K562 (cell line): ENCODE data around the gene TRERF1. TPM values are rescaled to one million over a fixed set of nuclear protein-coding genes. Genes with fewer than 3 reads are reported as not detected.

Source experiments
- ATAC-seq: fragments of 200-7000 bp; cut with Tn5 transposase; 3 replicates; pipeline ENCODE4 v1.9.1; 2020; ENCODE audit warnings: moderate library complexity
- BruUV-seq: library from RNA; stranded (reverse); fragments of 400-500 nt; replicated peaks from 2 replicates; lab custom pipeline; 2021; lab: Mats Ljungman, UMichigan
- CTCF ChIA-PET: fragments of 300-600 bp; formaldehyde crosslinking; extraction: SDS; loops from one replicate; lab custom pipeline; 2021; ENCODE audit warnings: low intra/inter-chr PET ratio; lab: Yijun Ruan, JAX
- POLR2A ChIA-PET: fragments of 300-600, 350-650 bp; sonication (Branson Sonifier 250); formaldehyde crosslinking; extraction: SDS; loops from one replicate; lab custom pipeline; 2021; ENCODE audit warnings: antibody characterized with exemption, inconsistent platforms; lab: Yijun Ruan, JAX
- DNase-seq, 4 experiments: peaks; one replicate each; pipeline versions ENCODE4 v3.0.0 to v3.0.0-alpha.2; 2011 to 2018; ENCODE audit warnings: low spot score in 3 of 4, mixed read lengths in 3 of 4; ENCODE audit errors: extremely low read depth in 1 of 4
- FAIRE-seq: peaks from 2 replicates; lab custom pipeline; 2011; peaks lifted over from hg19 to GRCh38; lab: Jason Lieb, UNC
- H2AFZ ChIP-seq: 2 replicates; pipeline ENCODE4 v1.6.0; 2011; ENCODE audit warnings: low read depth, low read length, control low read depth, inconsistent platforms
- H3K27ac ChIP-seq: fragments of 200-600 bp; 3 replicates; pipeline ENCODE4 v1.8.0; 2011; ENCODE audit warnings: low read depth, mild to moderate bottlenecking, control low read depth, inconsistent platforms, low read length, moderate library complexity, mixed read lengths; ENCODE audit errors: extremely low read depth
- H3K27me3 ChIP-seq, 2 experiments: fragments of 300-600 bp in 1 of 2; 2 replicates in 1 of 2; 3 replicates in 1 of 2; pipeline versions ENCODE4 v1.6.0 to v1.8.0; 2011; ENCODE audit warnings: inconsistent platforms in 2 of 2, low read length in 2 of 2, mild to moderate bottlenecking in 1 of 2, mixed read lengths in 1 of 2, moderate library complexity in 1 of 2; ENCODE audit not compliant: control insufficient read depth in 2 of 2, insufficient read depth in 2 of 2
- H3K36me3 ChIP-seq: fragments of 300-600 bp; 3 replicates; pipeline ENCODE4 v1.8.0; 2011; ENCODE audit warnings: mild to moderate bottlenecking, low read length, inconsistent platforms; ENCODE audit not compliant: control insufficient read depth, insufficient read depth
- H3K4me1 ChIP-seq, 2 experiments: fragments of 200-600 bp in 1 of 2; replicated peaks in 1 of 2; 2 replicates in 1 of 2; 3 replicates in 1 of 2; pipeline versions ENCODE4 v1.5.1 to v1.8.0; 2011; ENCODE audit warnings: inconsistent platforms in 2 of 2, low read length in 2 of 2, mild to moderate bottlenecking in 1 of 2, mixed read lengths in 1 of 2, moderate library complexity in 1 of 2; ENCODE audit not compliant: control insufficient read depth in 2 of 2, insufficient read depth in 2 of 2
- H3K4me2 ChIP-seq: 2 replicates; pipeline ENCODE4 v1.6.1; 2011; ENCODE audit warnings: low read length, control low read depth, inconsistent platforms, mixed read lengths; ENCODE audit not compliant: insufficient read depth
- H3K4me3 ChIP-seq: fragments of 200-600 bp; sonication (generic), shearing (Covaris generic); 2 replicates; pipeline ENCODE4 v1.5.1; 2016; ENCODE audit warnings: control low read depth, inconsistent platforms
- H3K79me2 ChIP-seq: fragments of 200-600 bp; 3 replicates; pipeline ENCODE4 v1.8.0; 2011; ENCODE audit warnings: low read length, inconsistent platforms; ENCODE audit not compliant: control insufficient read depth, insufficient read depth
- H3K9ac ChIP-seq, 2 experiments: 2 replicates each; pipeline versions ENCODE4 v1.6.0 to v1.6.1; 2011; ENCODE audit warnings: low read depth in 2 of 2, low read length in 2 of 2, control low read depth in 1 of 2, inconsistent platforms in 1 of 2, mild to moderate bottlenecking in 1 of 2, mixed read lengths in 1 of 2; ENCODE audit not compliant: insufficient read depth in 1 of 2
- H3K9me1 ChIP-seq: one replicate; pipeline ENCODE4 v1.6.0; 2011; ENCODE audit warnings: inconsistent platforms, mild to moderate bottlenecking, low read length, moderate library complexity; ENCODE audit not compliant: control insufficient read depth, insufficient read depth
- H3K9me3 ChIP-seq: replicated peaks from 2 replicates; pipeline ENCODE4 v1.5.1; 2011; ENCODE audit warnings: low read depth, low read length, inconsistent platforms; ENCODE audit not compliant: control insufficient read depth, insufficient read depth
- H4K20me1 ChIP-seq: replicated peaks from 2 replicates; pipeline ENCODE4 v1.6.1; 2011; ENCODE audit warnings: low read length, inconsistent platforms, mixed read lengths; ENCODE audit not compliant: control insufficient read depth, insufficient read depth
- CREB3L1 ChIP-seq: fragments of 450-650 bp; IDR thresholded peaks from 2 replicates; pipeline ENCODE4 v1.6.1; 2014; ENCODE audit warnings: low read depth, mild to moderate bottlenecking, moderate library complexity, borderline replicate concordance
- HMG20B ChIP-seq: fragments of 250-450 bp; sonication (Bioruptor Pico); IDR thresholded peaks from 2 replicates; pipeline ENCODE4 v1.5.0; 2021; ENCODE audit warnings: mild to moderate bottlenecking
- IFI16 ChIP-seq: fragments of 250-450 bp; sonication (Bioruptor Pico); IDR thresholded peaks from 2 replicates; pipeline ENCODE4 v2.1.2; 2022; ENCODE audit warnings: mild to moderate bottlenecking, inconsistent platforms
- MCM2 ChIP-seq: fragments of 450-650 bp; IDR thresholded peaks from 2 replicates; pipeline ENCODE4 v1.6.1; 2017; ENCODE audit warnings: low read depth, mild to moderate bottlenecking
- MTF1 ChIP-seq: fragments of 250-450 bp; sonication (Bioruptor Pico); IDR thresholded peaks from 2 replicates; pipeline ENCODE4 v1.9.0; 2021; ENCODE audit warnings: moderate library complexity, mild to moderate bottlenecking, inconsistent platforms, borderline replicate concordance
- PTRF ChIP-seq: fragments of 450-650 bp; IDR thresholded peaks from 2 replicates; pipeline ENCODE4 v1.6.1; 2016; ENCODE audit warnings: mild to moderate bottlenecking, missing genetic modification characterization, missing compliant biosample characterization
- SAP30 ChIP-seq: fragments of 200-600 bp; sonication (generic); IDR thresholded peaks from 2 replicates; pipeline ENCODE4 v1.6.1; 2012; ENCODE audit warnings: borderline replicate concordance, low read depth, mild to moderate bottlenecking, moderate library complexity, low read length, control low read depth, inconsistent platforms; ENCODE audit not compliant: insufficient read depth, poor library complexity, severe bottlenecking
- SREBF1 ChIP-seq: fragments of 150-350 bp; IDR thresholded peaks from 2 replicates; pipeline ENCODE4 v1.6.1; 2014; ENCODE audit warnings: antibody characterized with exemption, low read depth, low read length, borderline replicate concordance
- WGBS: fragments of 100-300 bp; shearing (Covaris generic); methylation state at CpG from one replicate; pipeline ENCODE4 v1.1.6; 2016; ENCODE audit warnings: low coverage, mixed read lengths; ENCODE audit not compliant: insufficient coverage; ENCODE audit errors: missing lambda C conversion rate; 5-methylcytosine and 5-hydroxymethylcytosine counted together
- in situ Hi-C: fragments of 300-500 bp; cut with MboI; formaldehyde crosslinking; loops from 4 replicates; pipeline ENCODE4 v1.15.0; 2018; ENCODE audit warnings: inconsistent platforms, mixed read lengths
- intact Hi-C: fragments of 100-400 bp; cut with micrococcal nuclease; formaldehyde crosslinking; loops from 2 replicates; pipeline ENCODE4 v1.14.2; 2022
- polyA plus RNA-seq, 8 experiments: library from polyadenylated mRNA; depleted of rRNA in 4 of 8; stranded (reverse) in 5 of 8; unstranded in 3 of 8; fragments of >200 nt; fragmentation: Nextera tagmentation in 2 of 8; fragmentation: Illumina TruSeq in 1 of 8; extraction: Ambion mirVana in 2 of 8; extraction: Trizol in 1 of 8; gene quantifications; 2 replicates each; pipeline versions ENCODE4 v1.2.1 to v1.2.3, GENCODE V29; 2011 to 2014; ENCODE audit warnings: inconsistent platforms in 1 of 8, missing spikeins in 1 of 8
- total RNA-seq, 7 experiments: library from RNA; depleted of rRNA in 6 of 7; stranded (reverse); fragments of >200 nt in 6 of 7; fragmentation: Illumina TruSeq in 2 of 7; extraction: Trizol in 2 of 7; gene quantifications; 2 replicates each; pipeline versions ENCODE4 v1.2.1 to v1.2.3, GENCODE V29; 2011 to 2021; ENCODE audit warnings: low replicate concordance in 1 of 7

Gene TRERF1
- total and polyA plus RNA-seq, 9 of the 15 experiments (the other 6 are each of a cell fraction or from before 2014, with no cell fraction given): 0.04 to 0.20 (median 0.07) TPM; not detected in 3

DNA sequence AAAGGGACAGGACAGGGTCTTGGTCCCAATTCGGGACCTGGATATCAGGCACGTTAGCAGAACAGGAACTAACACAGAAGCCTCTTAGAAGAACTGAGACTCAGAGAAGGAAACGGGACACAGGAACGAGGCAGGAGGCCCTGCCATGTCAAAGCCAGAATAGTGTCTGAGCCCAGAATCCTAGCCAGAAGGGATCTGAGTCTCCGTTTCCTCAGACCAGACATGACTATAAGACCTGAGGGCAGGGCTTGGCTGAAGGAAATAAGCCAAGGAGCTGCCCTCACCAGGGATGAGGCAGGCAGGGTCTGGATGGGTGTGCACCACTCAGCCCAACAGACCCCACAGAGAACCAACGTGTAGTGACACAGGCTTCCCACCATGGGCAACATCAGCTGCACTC is 40.3 kb downstream of the TRERF1 start (continued):
- TF ChIP-seq HMG20B (CRISPR knock-in tag) (no peak), CREB3L1 (no peak), MCM2 (no peak), MTF1 (CRISPR knock-in tag) (no peak), SAP30 (no peak)

- no peaks in the 10 kb centered on the region for H4K20me1 ChIP-seq
- no peak overlapping the region for H2AFZ ChIP-seq
- H3K36me3 ChIP-seq: no peaks in the 10 kb centered on the region
- no peaks in the 10 kb centered on the region for H3K9me3 ChIP-seq
- no TSS peak for BruUV-seq
- peaks cover 0 to 12% of the 10 kb centered on the region in 2 experiments; a peak in 3 of 5 replicates for H3K27me3 ChIP-seq
- DNase-seq: no peak
- H3K27ac ChIP-seq: no peak overlapping the region
- no peak overlapping the region for H3K4me2 ChIP-seq
- no peak overlapping the region for H3K9ac ChIP-seq
- no peaks in the 10 kb centered on the region for H3K79me2 ChIP-seq
- ChIA-PET POLR2A (interaction anchor here (0.8 kb wide), 1 partner anchor 158 kb away, joined by 5 read pairs; no protein-coding TSS in a partner anchor), CTCF (no interaction called here)
- no peak for TF ChIP-seq PTRF (tag)
- no peak for TF ChIP-seq SREBF1
- no peak for TF ChIP-seq IFI16
- WGBS: 0% methylated on average over 1 of the region's 1 CpG
- no peak overlapping the region for H3K4me3 ChIP-seq
- FAIRE-seq: no peak
- H3K4me1 ChIP-seq: peaks cover 4 to 10% of the 10 kb centered on the region in 2 experiments; a peak in 4 of 5 replicates
- no peaks in the 10 kb centered on the region for H3K9me1 ChIP-seq
- ATAC-seq: no peak
- intact Hi-C loops: no loop called here
- in situ Hi-C loops: no loop called here
Observed at GRCh38 chr6:42410861-42411260, 40.9 kb downstream of the TRERF1 start.
